ENCODE data around the gene VAX1. TPM values are rescaled to one million over a fixed set of nuclear protein-coding genes. Genes with fewer than 3 reads are reported as not detected.

VAX1 gene
- total RNA-seq, 2 experiments from 2014 or later, result not detected

DNA sequence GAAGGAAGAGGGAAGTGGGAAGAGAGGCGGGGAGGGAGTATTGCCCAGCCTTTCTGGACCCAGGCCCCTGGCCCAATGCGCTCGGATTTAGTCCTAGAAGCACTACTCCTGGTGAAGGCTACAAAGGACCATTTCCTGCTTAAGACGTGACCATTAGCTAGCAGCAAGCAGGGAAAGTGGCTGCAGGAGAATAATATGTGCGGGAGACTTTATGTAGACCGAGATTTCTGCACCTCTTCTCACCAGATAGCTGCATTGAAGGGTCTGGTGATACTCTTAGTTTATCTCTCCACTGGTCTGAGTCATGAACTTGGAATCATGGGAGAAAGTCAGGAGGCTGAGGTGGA lies 3.1 kb downstream of the VAX1 start:
- ChIA-PET CTCF (ENCODE audit: unreplicated experiment) (no interaction called here), POLR2A (no interaction called here)
- H3K36me3 ChIP-seq (ENCODE audit: insufficient read depth, low read length), result no peaks in the 10 kb centered on the region
- no peaks in the 10 kb centered on the region for H3K4me1 ChIP-seq (ENCODE audit: insufficient read depth, low read length, poor library complexity, severe bottlenecking)
- H4K20me1 ChIP-seq (ENCODE audit: insufficient read depth, low read length), result no peaks in the 10 kb centered on the region
- no TSS peak for BruUV-seq (replicated peaks)
- no peak overlapping the region for H2AFZ ChIP-seq (ENCODE audit: low read length)
- DNase-seq (ENCODE audit: low spot score), result no peak
- TF ChIP-seq CTCF (conservative IDR thresholded peaks at IDR 0.05; ENCODE audit: low read length) (no peak), EZH2phosphoT487 (IDR thresholded peaks at IDR 0.05; ENCODE audit: borderline replicate concordance, low read depth, low read length) (no peak)
- H3K4me2 ChIP-seq (ENCODE audit: low read length), result no peak overlapping the region
- H3K79me2 ChIP-seq (ENCODE audit: insufficient read depth, low read depth, low read length), result no peaks in the 10 kb centered on the region
- no peak overlapping the region for H3K4me3 ChIP-seq (ENCODE audit: low read depth, low read length, poor library complexity, severe bottlenecking)
- no peak overlapping the region for H3K27ac ChIP-seq (ENCODE audit: low read depth, low read length, poor library complexity, severe bottlenecking)
- no peaks in the 10 kb centered on the region for H3K9me3 ChIP-seq (ENCODE audit: low read length)
- intact Hi-C loops (cut with micrococcal nuclease; ENCODE audit: unreplicated experiment), result no loop called here
- H3K9me2 ChIP-seq (ENCODE audit: insufficient read depth, low read length), result no peaks in the 10 kb centered on the region

GRCh38 chr10:117134306-117135025 lies 3.6 kb downstream of the VAX1 start:
- Histone ChIP-seq H2AFZ (ENCODE audit: low read length) (no peak overlapping the region), H3K4me2 (ENCODE audit: low read length) (no peak overlapping the region), H3K36me3 (ENCODE audit: insufficient read depth, low read length) (no peaks in the 10 kb centered on the region), H3K9me3 (ENCODE audit: low read length) (no peaks in the 10 kb centered on the region), H3K4me1 (ENCODE audit: insufficient read depth, low read length, poor library complexity, severe bottlenecking) (no peaks in the 10 kb centered on the region), H3K9me2 (ENCODE audit: insufficient read depth, low read length) (no peaks in the 10 kb centered on the region), H3K27ac (ENCODE audit: low read depth, low read length, poor library complexity, severe bottlenecking) (no peak overlapping the region), H3K79me2 (ENCODE audit: insufficient read depth, low read depth, low read length) (no peaks in the 10 kb centered on the region), H4K20me1 (ENCODE audit: insufficient read depth, low read length) (no peaks in the 10 kb centered on the region), H3K4me3 (ENCODE audit: low read depth, low read length, poor library complexity, severe bottlenecking) (no peak overlapping the region)
- ChIA-PET CTCF (ENCODE audit: unreplicated experiment) (no interaction called here), POLR2A (no interaction called here)
- intact Hi-C loops (cut with micrococcal nuclease; ENCODE audit: unreplicated experiment), result no loop called here
- TF ChIP-seq EZH2phosphoT487 (IDR thresholded peaks at IDR 0.05; ENCODE audit: borderline replicate concordance, low read depth, low read length), result no peak
- TF ChIP-seq CTCF (conservative IDR thresholded peaks at IDR 0.05; ENCODE audit: low read length), result no peak
- DNase-seq (ENCODE audit: low spot score), result no peak
- BruUV-seq (replicated peaks), result no TSS peak

DNA sequence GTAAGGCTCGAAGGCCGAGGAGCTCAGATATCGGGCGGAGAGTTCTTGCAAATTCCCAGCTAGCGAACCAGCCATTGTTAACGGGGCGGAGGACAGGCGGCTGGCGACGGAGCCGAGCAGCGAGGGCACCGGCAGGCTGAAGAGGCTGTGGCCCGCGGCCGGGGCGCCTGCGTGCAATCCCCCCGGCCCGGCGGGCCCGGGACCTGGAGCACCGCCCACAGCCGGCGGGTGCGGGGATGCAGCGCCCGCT lies 4.1 kb downstream of the VAX1 start:
- H3K4me1 ChIP-seq (ENCODE audit: insufficient read depth, low read length, poor library complexity, severe bottlenecking), result no peaks in the 10 kb centered on the region
- no peaks in the 10 kb centered on the region for H3K79me2 ChIP-seq (ENCODE audit: insufficient read depth, low read depth, low read length)
- TF ChIP-seq CTCF (conservative IDR thresholded peaks at IDR 0.05; ENCODE audit: low read length) (no peak), EZH2phosphoT487 (IDR thresholded peaks at IDR 0.05; ENCODE audit: borderline replicate concordance, low read depth, low read length) (no peak)
- no peak for DNase-seq (ENCODE audit: low spot score)
- H3K4me3 ChIP-seq (ENCODE audit: low read depth, low read length, poor library complexity, severe bottlenecking), result no peak overlapping the region
- POLR2A ChIA-PET, result no interaction called here
- H3K36me3 ChIP-seq (ENCODE audit: insufficient read depth, low read length), result no peaks in the 10 kb centered on the region
- no peak overlapping the region for H2AFZ ChIP-seq (ENCODE audit: low read length)
- BruUV-seq (replicated peaks), result no TSS peak
- intact Hi-C loops (cut with micrococcal nuclease; ENCODE audit: unreplicated experiment), result no loop called here
- no peak overlapping the region for H3K27ac ChIP-seq (ENCODE audit: low read depth, low read length, poor library complexity, severe bottlenecking)
- CTCF ChIA-PET (ENCODE audit: unreplicated experiment), result no interaction called here
- H3K9me2 ChIP-seq (ENCODE audit: insufficient read depth, low read length), result no peaks in the 10 kb centered on the region
- no peaks in the 10 kb centered on the region for H4K20me1 ChIP-seq (ENCODE audit: insufficient read depth, low read length)
- H3K4me2 ChIP-seq (ENCODE audit: low read length), result no peak overlapping the region
- H3K9me3 ChIP-seq (ENCODE audit: low read length), result no peaks in the 10 kb centered on the region
